HG03097 (cell line): Measurements from ENCODE around the gene ANKRD61.
"Not testable (repeated sequence)": the region's sequence is repeated elsewhere in the genome, so short reads cannot be mapped to it uniquely, and the experiment has no call there.

Experiments used
- ATAC-seq: cut with Tn5 transposase; IDR thresholded peaks from one replicate; pipeline ENCODE4 v1.9.1; 2021; ENCODE audit not compliant: unreplicated experiment, low FRiP score

The ANKRD61 gene

DNA sequence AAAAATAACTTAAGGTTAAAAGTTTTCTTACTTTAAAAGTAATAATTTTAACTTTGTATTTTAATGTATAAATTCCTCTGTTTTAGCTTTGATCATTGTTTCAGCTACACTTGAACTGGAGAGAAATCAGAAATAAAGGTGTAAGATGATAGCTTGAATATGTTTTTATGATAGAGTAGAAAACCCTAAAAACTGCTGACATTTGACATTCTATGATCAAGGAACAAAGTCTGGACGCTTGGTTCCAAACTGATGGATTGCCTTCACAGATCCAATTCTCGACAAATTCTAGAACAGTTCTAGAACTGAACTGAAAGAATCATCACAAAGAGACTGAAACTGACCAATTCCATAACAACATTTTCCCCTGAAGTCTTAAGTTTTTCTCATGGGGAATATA is at the start of gene ANKRD61:
Gene ANKRD61 (plus strand): TSS at position 389 of the 400 bp plus-strand sequence. CDS start 0 bp downstream, at position 389.
- ATAC-seq: no peak

- ATAC-seq: not testable (repeated sequence)
Measured at GRCh38 chr7:5987061-5987460, 44.1 kb upstream of the ANKRD61 start.

GRCh38 chr7:5997210-5997808 is 33.9 kb upstream of the ANKRD61 start:
- no peak for ATAC-seq

DNA sequence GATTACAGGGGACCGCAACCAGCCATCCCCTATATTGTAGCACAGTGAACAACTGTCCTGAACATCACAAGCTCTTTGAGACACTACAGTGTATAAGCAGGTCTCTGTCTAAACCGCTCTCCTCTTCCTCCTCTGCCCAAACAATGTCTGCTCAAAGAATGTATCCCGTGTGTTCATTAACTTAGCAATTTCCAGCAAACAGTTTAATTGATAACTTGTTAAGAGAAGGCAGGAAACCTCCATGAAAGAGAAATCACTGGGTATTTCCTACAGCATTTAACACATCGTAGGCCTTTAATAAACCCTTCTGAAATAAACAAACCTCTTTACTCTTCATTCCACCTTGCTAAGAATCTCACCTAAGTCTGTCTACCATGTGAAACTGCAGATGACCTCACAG is 23.8 kb upstream of the ANKRD61 start:
- no peak for ATAC-seq

- not testable (repeated sequence) for ATAC-seq
Measured at GRCh38 chr7:6007835-6008590, 23.2 kb upstream of the ANKRD61 start.

GRCh38 chr7:6008668-6009611 is 22.2 kb upstream of the ANKRD61 start, which contains the start of the genes AIMP2 and PMS2:
AIMP2 (plus strand) TSS chr7:6009272; CDS start chr7:6009364, 92 bp downstream.
PMS2 (minus strand) TSS chr7:6009049; CDS start chr7:6009019, 30 bp downstream.
- peak; percentile 93 for ATAC-seq

GRCh38 chr7:6010370-6010769 is 20.8 kb upstream of the ANKRD61 start:
- ATAC-seq: not testable (repeated sequence)

DNA sequence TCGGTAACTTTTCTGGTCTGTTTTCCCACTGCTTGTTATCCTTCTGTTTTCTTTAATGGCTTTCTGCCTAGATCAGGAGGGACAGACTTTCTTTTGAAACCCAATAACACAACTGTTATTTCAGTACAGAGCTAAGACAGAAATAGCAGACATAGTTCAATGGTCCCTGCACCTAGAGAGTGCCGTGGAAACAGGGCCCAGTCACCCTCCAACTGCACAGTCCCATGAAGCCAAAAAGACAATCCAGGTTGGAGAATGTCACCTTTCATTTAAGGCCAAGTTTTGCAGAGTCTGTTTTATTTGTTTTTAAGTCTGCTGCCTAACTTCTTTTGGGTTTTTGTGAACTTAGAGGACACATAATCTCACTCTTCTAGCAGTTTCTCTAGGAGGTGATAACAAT is 19.6 kb upstream of the ANKRD61 start:
- ATAC-seq: no peak

DNA sequence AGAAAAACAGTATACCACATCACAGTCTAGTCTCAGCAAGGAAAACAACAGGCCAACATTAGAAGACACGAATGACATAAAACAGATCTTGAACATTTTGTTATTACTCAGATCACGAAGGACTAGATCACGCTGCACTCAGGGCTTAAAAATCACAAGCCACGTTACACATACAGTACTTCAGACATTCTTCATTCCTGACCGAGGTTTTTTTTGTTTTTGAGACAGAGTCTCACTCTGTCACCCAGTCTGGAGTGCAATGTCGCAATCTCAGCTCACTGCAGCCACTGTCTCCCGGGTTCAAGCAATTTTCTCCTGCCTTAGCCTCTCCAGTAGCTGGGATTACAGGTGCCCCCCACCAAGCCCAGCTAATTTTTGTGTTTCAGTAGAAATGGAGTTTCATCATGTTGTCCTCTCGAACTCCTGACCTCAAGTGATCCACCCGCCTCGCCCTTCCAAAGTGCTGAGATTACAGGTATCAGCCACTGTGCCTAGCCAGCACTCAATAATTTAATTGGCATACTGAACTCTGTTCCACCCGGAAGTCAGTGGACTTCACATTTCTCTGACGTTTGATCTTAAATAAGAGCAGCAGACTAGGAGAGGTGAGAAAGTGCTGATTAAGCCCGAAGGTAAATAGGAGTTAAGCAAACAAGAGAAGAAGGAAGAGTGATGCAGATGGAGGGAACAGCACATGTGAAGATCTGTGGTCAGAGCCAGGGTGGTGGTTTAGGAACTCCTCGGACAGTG is 18.6 kb upstream of the ANKRD61 start:
- ATAC-seq: no peak

DNA sequence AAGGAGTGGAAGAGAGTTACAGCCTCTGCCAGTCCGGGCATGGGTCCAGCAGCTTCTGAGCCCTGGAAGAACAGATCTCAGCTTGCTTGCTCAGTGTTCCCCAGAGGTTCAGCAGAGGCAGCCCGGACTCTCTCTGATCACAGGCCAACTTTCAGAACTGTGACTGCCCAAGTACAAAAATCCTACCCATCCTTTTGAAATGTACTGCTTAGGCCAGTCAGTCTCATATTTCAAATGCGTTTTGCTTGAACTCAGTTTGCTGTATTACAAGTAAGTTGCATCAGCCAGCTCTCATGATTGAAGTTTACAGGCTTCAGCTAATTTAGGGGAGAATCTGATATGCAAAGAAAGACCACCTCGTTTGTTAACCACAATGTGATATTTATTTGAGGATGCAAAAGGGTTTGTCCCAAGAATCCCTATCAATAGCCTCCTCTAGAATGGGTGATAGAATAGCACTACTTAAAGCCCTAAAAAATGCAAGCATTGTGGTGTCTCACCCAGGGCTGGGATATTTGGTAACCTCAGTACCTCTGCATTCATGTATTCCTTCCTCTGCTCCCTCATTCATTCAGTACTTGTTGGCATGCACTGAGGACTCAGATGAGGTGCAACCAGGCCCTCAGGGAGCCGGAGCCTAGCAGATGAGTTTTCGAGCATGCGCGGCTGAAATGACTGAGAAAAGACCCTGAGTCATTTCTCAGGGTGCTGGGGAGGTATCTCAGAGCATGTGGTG is 15.1 kb upstream of the ANKRD61 start:
- no peak for ATAC-seq

- ATAC-seq: no peak
Measured at GRCh38 chr7:6016653-6016966, 14.6 kb upstream of the ANKRD61 start.

- ATAC-seq: no peak
Measured at GRCh38 chr7:6020371-6021286, 10.5 kb upstream of the ANKRD61 start.

GRCh38 chr7:6022707-6023106 is 8.5 kb upstream of the ANKRD61 start:
- no peak for ATAC-seq

GRCh38 chr7:6023974-6024435 is 7.2 kb upstream of the ANKRD61 start:
- ATAC-seq: no peak

- ATAC-seq: peak; percentile 64
Measured at GRCh38 chr7:6026011-6026819, 5.0 kb upstream of the ANKRD61 start.

- ATAC-seq: no peak
Measured at GRCh38 chr7:6026820-6027311, 4.3 kb upstream of the ANKRD61 start.

GRCh38 chr7:6027806-6028365 is 3.3 kb upstream of the ANKRD61 start:
- ATAC-seq: no peak
